Stimulated activated CD4-positive, alpha-beta T cell treated with anti-CD3 and anti-CD28 coated beads, Interleukin-2, amount 100 ng/mL, for 4 hours (primary cell): Measurements from ENCODE around the gene TMEM154.

Experiments
- DNase-seq: peaks from one replicate; pipeline ENCODE4 v3.0.0-alpha.2; 2020; ENCODE audit warnings: low read depth

The TMEM154 gene

GRCh38 chr4:152693871-152694270 lies 14.1 kb upstream of the TMEM154 start:
- DNase-seq: no peak

- no peak for DNase-seq
Measured at GRCh38 chr4:152691761-152692160, 12.0 kb upstream of the TMEM154 start.

GRCh38 chr4:152690706-152691651 lies 11.2 kb upstream of the TMEM154 start:
- no peak for DNase-seq

GRCh38 chr4:152689615-152690501 lies 10.1 kb upstream of the TMEM154 start:
- DNase-seq: no peak

GRCh38 chr4:152687974-152688599 lies 8.3 kb upstream of the TMEM154 start:
- DNase-seq: no peak

GRCh38 chr4:152686452-152687013 lies 6.7 kb upstream of the TMEM154 start:
- DNase-seq: no peak

GRCh38 chr4:152684587-152684986 lies 4.8 kb upstream of the TMEM154 start:
- no peak for DNase-seq

GRCh38 chr4:152684007-152684406 lies 4.2 kb upstream of the TMEM154 start:
- DNase-seq: no peak

GRCh38 chr4:152682143-152682941 lies 2.5 kb upstream of the TMEM154 start:
- DNase-seq: no peak

GRCh38 chr4:152680988-152681603 lies 1.3 kb upstream of the TMEM154 start:
- no peak for DNase-seq

GRCh38 chr4:152678841-152679240 lies 956 bp downstream of the TMEM154 start:
- DNase-seq: no peak

- no peak for DNase-seq
Measured at GRCh38 chr4:152677117-152677516, 2.7 kb downstream of the TMEM154 start.

GRCh38 chr4:152676052-152676854 lies 3.5 kb downstream of the TMEM154 start:
- DNase-seq: no peak

GRCh38 chr4:152674359-152674758 lies 5.4 kb downstream of the TMEM154 start:
- DNase-seq: no peak

GRCh38 chr4:152673489-152673888 lies 6.3 kb downstream of the TMEM154 start:
- no peak for DNase-seq

- no peak for DNase-seq
Measured at GRCh38 chr4:152672206-152673092, 7.3 kb downstream of the TMEM154 start.

GRCh38 chr4:152668338-152668964 lies 11.3 kb downstream of the TMEM154 start:
- DNase-seq: no peak

GRCh38 chr4:152667781-152668180 lies 12.0 kb downstream of the TMEM154 start:
- no peak for DNase-seq
